ENCODE data around the gene SIMC1.

The SIMC1 gene

DNA sequence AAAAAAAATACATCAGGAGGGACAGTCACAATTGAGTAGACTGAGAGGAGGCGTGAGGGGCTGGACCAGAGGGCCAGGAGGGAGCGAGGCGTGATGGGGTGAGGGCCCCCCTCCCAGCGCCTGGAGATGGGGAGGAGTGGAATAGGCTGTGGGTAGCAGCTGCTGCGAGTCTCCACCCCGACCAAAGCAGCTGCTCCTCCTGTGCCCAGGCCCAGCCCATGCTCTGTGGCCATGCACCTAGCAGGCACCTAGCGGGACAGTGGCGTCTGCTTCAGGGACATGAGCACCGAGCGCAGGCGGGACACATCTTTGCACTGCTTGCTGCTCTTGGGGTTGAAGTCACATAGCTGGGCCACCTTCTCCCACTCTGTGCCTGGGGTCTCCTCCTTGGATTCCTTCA lies 154.3 kb downstream of the SIMC1 start (continued):
- TF ChIP-seq, protein P1, sequence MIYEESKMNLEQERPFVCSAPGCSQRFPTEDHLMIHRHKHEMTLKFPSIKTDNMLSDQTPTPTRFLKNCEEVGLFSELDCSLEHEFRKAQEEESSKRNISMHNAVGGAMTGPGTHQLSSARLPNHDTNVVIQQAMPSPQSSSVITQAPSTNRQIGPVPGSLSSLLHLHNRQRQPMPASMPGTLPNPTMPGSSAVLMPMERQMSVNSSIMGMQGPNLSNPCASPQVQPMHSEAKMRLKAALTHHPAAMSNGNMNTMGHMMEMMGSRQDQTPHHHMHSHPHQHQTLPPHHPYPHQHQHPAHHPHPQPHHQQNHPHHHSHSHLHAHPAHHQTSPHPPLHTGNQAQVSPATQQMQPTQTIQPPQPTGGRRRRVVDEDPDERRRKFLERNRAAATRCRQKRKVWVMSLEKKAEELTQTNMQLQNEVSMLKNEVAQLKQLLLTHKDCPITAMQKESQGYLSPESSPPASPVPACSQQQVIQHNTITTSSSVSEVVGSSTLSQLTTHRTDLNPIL (CRISPR knock-in tag; IDR thresholded peaks at IDR 0.05; ENCODE audit: low read depth) = no peak
- no peak for TF ChIP-seq OSR1 (CRISPR knock-in tag; IDR thresholded peaks at IDR 0.05)
- TF ChIP-seq, protein P2, sequence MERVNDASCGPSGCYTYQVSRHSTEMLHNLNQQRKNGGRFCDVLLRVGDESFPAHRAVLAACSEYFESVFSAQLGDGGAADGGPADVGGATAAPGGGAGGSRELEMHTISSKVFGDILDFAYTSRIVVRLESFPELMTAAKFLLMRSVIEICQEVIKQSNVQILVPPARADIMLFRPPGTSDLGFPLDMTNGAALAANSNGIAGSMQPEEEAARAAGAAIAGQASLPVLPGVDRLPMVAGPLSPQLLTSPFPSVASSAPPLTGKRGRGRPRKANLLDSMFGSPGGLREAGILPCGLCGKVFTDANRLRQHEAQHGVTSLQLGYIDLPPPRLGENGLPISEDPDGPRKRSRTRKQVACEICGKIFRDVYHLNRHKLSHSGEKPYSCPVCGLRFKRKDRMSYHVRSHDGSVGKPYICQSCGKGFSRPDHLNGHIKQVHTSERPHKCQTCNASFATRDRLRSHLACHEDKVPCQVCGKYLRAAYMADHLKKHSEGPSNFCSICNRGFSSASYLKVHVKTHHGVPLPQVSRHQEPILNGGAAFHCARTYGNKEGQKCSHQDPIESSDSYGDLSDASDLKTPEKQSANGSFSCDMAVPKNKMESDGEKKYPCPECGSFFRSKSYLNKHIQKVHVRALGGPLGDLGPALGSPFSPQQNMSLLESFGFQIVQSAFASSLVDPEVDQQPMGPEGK (CRISPR knock-in tag; IDR thresholded peaks at IDR 0.05; ENCODE audit: borderline replicate concordance) = no peak
- TF ChIP-seq ZNF8 (CRISPR knock-in tag; IDR thresholded peaks at IDR 0.05) = no peak
- no peak for TF ChIP-seq GLIS3 (CRISPR knock-in tag; IDR thresholded peaks at IDR 0.05)
- no peak for TF ChIP-seq ZFP30 (CRISPR knock-in tag; IDR thresholded peaks at IDR 0.05)
- no peak for TF ChIP-seq BACH2 (CRISPR knock-in tag; IDR thresholded peaks at IDR 0.05; ENCODE audit: borderline replicate concordance)

DNA sequence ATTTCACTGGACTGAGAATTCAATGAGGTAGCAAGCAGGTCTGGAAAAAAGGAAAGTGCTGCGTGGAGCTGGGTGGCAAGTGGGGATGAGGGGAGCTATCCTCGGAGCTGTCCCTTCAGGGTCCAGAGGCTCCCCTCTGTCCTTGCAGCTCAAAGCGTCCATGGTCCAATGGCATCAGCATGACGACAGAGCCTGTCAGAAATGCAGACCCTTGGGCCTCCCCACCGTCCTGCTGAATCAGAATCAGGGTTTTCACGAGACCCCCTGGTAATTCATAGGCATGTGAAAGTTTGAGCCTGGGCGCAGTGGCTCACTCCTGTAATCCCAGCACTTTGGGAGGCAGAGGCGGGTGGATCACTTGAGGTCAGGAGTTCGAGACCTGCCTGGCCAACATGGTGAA lies 155.9 kb downstream of the SIMC1 start:
- TF ChIP-seq TOX (CRISPR knock-in tag; IDR thresholded peaks at IDR 0.05; ENCODE audit: borderline replicate concordance) = no peak
- TF ChIP-seq, protein P3, sequence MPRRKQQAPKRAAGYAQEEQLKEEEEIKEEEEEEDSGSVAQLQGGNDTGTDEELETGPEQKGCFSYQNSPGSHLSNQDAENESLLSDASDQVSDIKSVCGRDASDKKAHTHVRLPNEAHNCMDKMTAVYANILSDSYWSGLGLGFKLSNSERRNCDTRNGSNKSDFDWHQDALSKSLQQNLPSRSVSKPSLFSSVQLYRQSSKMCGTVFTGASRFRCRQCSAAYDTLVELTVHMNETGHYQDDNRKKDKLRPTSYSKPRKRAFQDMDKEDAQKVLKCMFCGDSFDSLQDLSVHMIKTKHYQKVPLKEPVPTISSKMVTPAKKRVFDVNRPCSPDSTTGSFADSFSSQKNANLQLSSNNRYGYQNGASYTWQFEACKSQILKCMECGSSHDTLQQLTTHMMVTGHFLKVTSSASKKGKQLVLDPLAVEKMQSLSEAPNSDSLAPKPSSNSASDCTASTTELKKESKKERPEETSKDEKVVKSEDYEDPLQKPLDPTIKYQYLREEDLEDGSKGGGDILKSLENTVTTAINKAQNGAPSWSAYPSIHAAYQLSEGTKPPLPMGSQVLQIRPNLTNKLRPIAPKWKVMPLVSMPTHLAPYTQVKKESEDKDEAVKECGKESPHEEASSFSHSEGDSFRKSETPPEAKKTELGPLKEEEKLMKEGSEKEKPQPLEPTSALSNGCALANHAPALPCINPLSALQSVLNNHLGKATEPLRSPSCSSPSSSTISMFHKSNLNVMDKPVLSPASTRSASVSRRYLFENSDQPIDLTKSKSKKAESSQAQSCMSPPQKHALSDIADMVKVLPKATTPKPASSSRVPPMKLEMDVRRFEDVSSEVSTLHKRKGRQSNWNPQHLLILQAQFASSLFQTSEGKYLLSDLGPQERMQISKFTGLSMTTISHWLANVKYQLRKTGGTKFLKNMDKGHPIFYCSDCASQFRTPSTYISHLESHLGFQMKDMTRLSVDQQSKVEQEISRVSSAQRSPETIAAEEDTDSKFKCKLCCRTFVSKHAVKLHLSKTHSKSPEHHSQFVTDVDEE (CRISPR knock-in tag; IDR thresholded peaks at IDR 0.05) = no peak
- no peak for ATAC-seq

DNA sequence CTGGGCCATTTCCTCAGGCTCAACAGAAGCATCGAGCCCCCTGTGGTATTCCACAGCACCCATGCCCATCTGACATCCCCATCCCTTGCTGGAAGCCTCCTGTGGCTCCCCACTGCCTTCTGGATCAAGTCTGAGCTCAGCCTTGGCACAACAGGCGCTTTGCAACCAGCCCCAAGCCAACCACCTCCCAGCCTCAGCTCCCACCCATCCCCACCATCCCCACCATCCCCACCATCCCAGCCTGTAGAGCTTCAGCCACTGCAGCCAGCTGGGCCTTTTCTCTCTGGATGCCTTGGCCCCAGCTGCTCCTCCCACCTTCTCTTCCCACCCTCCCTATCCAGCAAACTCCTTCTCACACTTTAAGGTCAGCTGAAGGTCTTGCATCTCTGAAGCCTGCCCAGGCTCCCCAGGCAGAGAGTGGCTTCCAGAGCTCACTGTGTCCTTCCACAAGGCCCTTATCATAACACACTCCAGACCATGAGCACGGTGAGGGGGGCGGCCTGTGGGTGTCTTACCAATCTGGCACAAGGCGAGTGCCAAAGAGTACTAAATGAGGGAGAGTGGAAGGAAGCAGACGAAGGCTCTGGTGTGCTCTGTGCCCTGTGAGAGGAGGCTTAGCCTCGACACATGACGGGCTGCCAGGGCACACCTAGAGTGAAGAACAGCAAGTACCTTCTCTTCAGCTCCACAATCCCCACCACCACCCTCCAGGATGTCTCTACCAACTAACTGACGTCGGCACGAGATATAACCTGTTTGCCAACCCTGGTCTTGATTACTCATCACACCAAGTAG lies 156.9 kb downstream of the SIMC1 start:
- TF ChIP-seq, protein P2 (CRISPR knock-in tag; IDR thresholded peaks at IDR 0.05; ENCODE audit: borderline replicate concordance) = no peak
- TF ChIP-seq ZNF70 (CRISPR knock-in tag; IDR thresholded peaks at IDR 0.05) (no peak), ZFP3 (CRISPR knock-in tag; IDR thresholded peaks at IDR 0.05) (no peak)
- TF ChIP-seq, protein P1 (CRISPR knock-in tag; IDR thresholded peaks at IDR 0.05; ENCODE audit: low read depth) = no peak

More for the DNA sequence above, 156.9 kb downstream of the SIMC1 start:
- ATAC-seq = no peak
